ENCODE data around the gene LIME1. TPM values are rescaled to one million over a fixed set of nuclear protein-coding genes. Genes with fewer than 3 reads are reported as not detected.
A peak's percentile ranks its signal among the peaks of the same experiment; 100 is the strongest.
"Not testable (repeated sequence)": the region's sequence is repeated elsewhere in the genome, so short reads cannot be mapped to it uniquely, and the experiment has no call there.

The LIME1 gene
- total RNA-seq, 2 donors from 2014 or later, result 7.6 to 10.1 TPM

GRCh38 chr20:63774306-63774705, 37.8 kb downstream of the LIME1 start:
- Histone ChIP-seq H3K9ac (ENCODE audit: extremely low read depth, low read length, poor library complexity, severe bottlenecking) (no peak overlapping the region), H3K27me3 (ENCODE audit: control insufficient read depth, insufficient read depth, low read length, poor library complexity, severe bottlenecking) (no peaks in the 10 kb centered on the region), H3K36me3 (ENCODE audit: control insufficient read depth, insufficient read depth, low read length) (no peaks in the 10 kb centered on the region), H3K4me1 (ENCODE audit: control insufficient read depth, insufficient read depth, low read length) (no peaks in the 10 kb centered on the region), H3K9me3 (ENCODE audit: control insufficient read depth, low read length) (no peaks in the 10 kb centered on the region), H3K27ac (ENCODE audit: low read depth, low read length) (no peak overlapping the region), H3K4me3 (ENCODE audit: low read length) (no peak overlapping the region)
- H3K36me3 Mint-ChIP-seq (ENCODE audit: low read depth), result peaks cover 32% of the 10 kb centered on the region
- WGBS, 2 experiments (ENCODE audit: insufficient coverage in 1 of 2, insufficient read length in 1 of 2), result 94 to 96% methylated on average over 9 to 14 of the region's 15 CpGs
- peaks cover 11% of the 10 kb centered on the region for H3K4me1 Mint-ChIP-seq
- no peak for DNase-seq
- H3K9me3 Mint-ChIP-seq, result no peaks in the 10 kb centered on the region
- no peak overlapping the region for H3K27ac Mint-ChIP-seq
- H3K27me3 Mint-ChIP-seq (ENCODE audit: insufficient read depth), result no peaks in the 10 kb centered on the region
- no peak overlapping the region for H3K4me3 Mint-ChIP-seq
- no peak for TF ChIP-seq CTCF (conservative IDR thresholded peaks at IDR 0.05)

GRCh38 chr20:63775096-63775978, 38.9 kb downstream of the LIME1 start:
- no peaks in the 10 kb centered on the region for H3K36me3 ChIP-seq (ENCODE audit: control insufficient read depth, insufficient read depth, low read length)
- H3K27ac ChIP-seq (ENCODE audit: low read depth, low read length), result no peak overlapping the region
- Mint-ChIP-seq H3K36me3 (ENCODE audit: low read depth) (peaks cover 25% of the 10 kb centered on the region), H3K4me3 (peak overlapping the region; percentile 65), H3K9me3 (no peaks in the 10 kb centered on the region), H3K4me1 (peaks cover 11% of the 10 kb centered on the region), H3K27me3 (ENCODE audit: insufficient read depth) (no peaks in the 10 kb centered on the region), H3K27ac (peak overlapping the region; percentile 93)
- no peaks in the 10 kb centered on the region for H3K4me1 ChIP-seq (ENCODE audit: control insufficient read depth, insufficient read depth, low read length)
- no peaks in the 10 kb centered on the region for H3K9me3 ChIP-seq (ENCODE audit: control insufficient read depth, low read length)
- no peak overlapping the region for H3K9ac ChIP-seq (ENCODE audit: extremely low read depth, low read length, poor library complexity, severe bottlenecking)
- TF ChIP-seq CTCF (conservative IDR thresholded peaks at IDR 0.05), result peak; percentile 95
- H3K27me3 ChIP-seq (ENCODE audit: control insufficient read depth, insufficient read depth, low read length, poor library complexity, severe bottlenecking), result no peaks in the 10 kb centered on the region
- DNase-seq, result peak; percentile 93
- H3K4me3 ChIP-seq (ENCODE audit: low read length), result no peak overlapping the region
- 26 to 31% methylated on average over 44 to 67 of the region's 67 CpGs for WGBS, 2 experiments (ENCODE audit: insufficient coverage in 1 of 2, insufficient read length in 1 of 2)

GRCh38 chr20:63776875-63777274, 40.4 kb downstream of the LIME1 start:
- DNase-seq; H3K36me3 ChIP-seq (ENCODE audit: control insufficient read depth, insufficient read depth, low read length); H3K9ac ChIP-seq (ENCODE audit: extremely low read depth, low read length, poor library complexity, severe bottlenecking); H3K27me3 Mint-ChIP-seq (ENCODE audit: insufficient read depth); H3K9me3 Mint-ChIP-seq; H3K27me3 ChIP-seq (ENCODE audit: control insufficient read depth, insufficient read depth, low read length, poor library complexity, severe bottlenecking); H3K4me3 Mint-ChIP-seq; H3K27ac Mint-ChIP-seq; H3K4me1 ChIP-seq (ENCODE audit: control insufficient read depth, insufficient read depth, low read length); H3K4me3 ChIP-seq (ENCODE audit: low read length); H3K27ac ChIP-seq (ENCODE audit: low read depth, low read length); H3K9me3 ChIP-seq (ENCODE audit: control insufficient read depth, low read length): not testable (repeated sequence)
- 86 to 94% methylated on average over 2 to 23 of the region's 23 CpGs for WGBS, 2 experiments (ENCODE audit: insufficient coverage in 1 of 2, insufficient read length in 1 of 2)
- Mint-ChIP-seq H3K4me1 (peaks cover 11% of the 10 kb centered on the region), H3K36me3 (ENCODE audit: low read depth) (peaks cover 23% of the 10 kb centered on the region)
